ENCODE data around the gene FGR.

FGR gene

GRCh38 chr1:27615346-27616192, 19.4 kb downstream of the FGR start:
- no peak for DNase-seq

GRCh38 chr1:27614625-27615344, 20.2 kb downstream of the FGR start:
- DNase-seq = no peak

- no peak for DNase-seq
Measured at GRCh38 chr1:27614043-27614624, 20.9 kb downstream of the FGR start.

- no peak for DNase-seq
Measured at GRCh38 chr1:27612718-27613117, 22.3 kb downstream of the FGR start.

- no peak for DNase-seq
Measured at GRCh38 chr1:27611450-27611849, 23.5 kb downstream of the FGR start.

- no peak for DNase-seq
Measured at GRCh38 chr1:27609618-27610240, 25.3 kb downstream of the FGR start.

GRCh38 chr1:27609210-27609555, 25.8 kb downstream of the FGR start:
- DNase-seq = no peak

GRCh38 chr1:27607239-27607804, 27.7 kb downstream of the FGR start:
- DNase-seq = no peak

GRCh38 chr1:27606708-27607238, 28.2 kb downstream of the FGR start:
- peak; percentile 63 for DNase-seq

- DNase-seq = peak; percentile 52
Measured at GRCh38 chr1:27605796-27606707, 28.9 kb downstream of the FGR start.

GRCh38 chr1:27605300-27605766, 29.7 kb downstream of the FGR start:
- no peak for DNase-seq

- DNase-seq = no peak
Measured at GRCh38 chr1:27604579-27605299, 30.2 kb downstream of the FGR start.

- DNase-seq = peak; percentile 71
Measured at GRCh38 chr1:27603681-27604578, 31.1 kb downstream of the FGR start, which contains the start of gene AHDC1. Gene AHDC1, minus strand, starts transcription at chr1:27604144. Its CDS starts 52,029 bp downstream, at chr1:27552115.

- no peak for DNase-seq
Measured at GRCh38 chr1:27603309-27603680, 31.7 kb downstream of the FGR start.

GRCh38 chr1:27602462-27603308, 32.3 kb downstream of the FGR start:
- no peak for DNase-seq

GRCh38 chr1:27601771-27602461, 33.1 kb downstream of the FGR start:
- DNase-seq = no peak

GRCh38 chr1:27601321-27601770, 33.6 kb downstream of the FGR start:
- no peak for DNase-seq

Measured in kidney glomerular epithelial cell (primary cell).